Gastrocnemius medialis (tissue), 4 donors: Measurements from ENCODE around the gene DMPK. TPM values are rescaled to one million over a fixed set of nuclear protein-coding genes. Genes with fewer than 3 reads are reported as not detected.

Experiments
- ATAC-seq, 2 donors: fragments of 150-250 bp; one replicate each; pipeline ENCODE4 v1.9.1; 2016
- DNase-seq, 2 donors: peaks; one replicate each; pipeline ENCODE4 v3.0.0-alpha.2; 2019
- H3K27ac ChIP-seq, 4 donors: fragments of 200-600 bp; sonication (generic); 1 replicate in 1 of 4; 2 replicates in 3 of 4; pipeline ENCODE4 v1.5.1; 2016 to 2018; ENCODE audit warnings: mild to moderate bottlenecking in 2 of 4, moderate library complexity in 1 of 4
- H3K27me3 ChIP-seq, 3 donors: fragments of 200-600 bp; sonication (generic) in 2 of 3; 1 replicate in 1 of 3; 2 replicates in 2 of 3; pipeline versions ENCODE4 v1.5.1 to v1.6.0; 2016 to 2019; ENCODE audit warnings: mild to moderate bottlenecking in 1 of 3, moderate library complexity in 1 of 3
- H3K36me3 ChIP-seq, 2 donors: fragments of 200-600 bp; sonication (generic) in 1 of 2; one replicate each; pipeline ENCODE4 v1.5.1; 2017 to 2018
- H3K4me1 ChIP-seq, 2 donors: fragments of 200-600 bp; sonication (generic) in 1 of 2; one replicate each; pipeline ENCODE4 v1.5.1; 2016 to 2017; ENCODE audit warnings: mild to moderate bottlenecking in 2 of 2
- H3K4me3 ChIP-seq, 4 donors: fragments of 200-600 bp; sonication (generic) in 3 of 4; 1 replicate in 1 of 4; 2 replicates in 3 of 4; pipeline ENCODE4 v1.5.1; 2016 to 2019; ENCODE audit warnings: mild to moderate bottlenecking in 2 of 4
- H3K9me3 ChIP-seq, 3 donors: fragments of 200-600 bp; sonication (generic) in 2 of 3; 1 replicate in 1 of 3; 2 replicates in 2 of 3; pipeline ENCODE4 v1.5.1; 2016 to 2019
- CTCF ChIP-seq, 5 experiments: fragments of 450-650 bp in 3 of 5; fragments of 200-600 bp in 2 of 5; sonication (generic) in 2 of 5; IDR thresholded peaks in 4 of 5; conservative IDR thresholded peaks in 1 of 5; 1 replicate in 4 of 5; 2 replicates in 1 of 5; pipeline ENCODE4 v1.5.1; 2016 to 2019; ENCODE audit warnings: antibody characterized with exemption in 5 of 5, mild to moderate bottlenecking in 3 of 5, moderate library complexity in 3 of 5
- POLR2A ChIP-seq, 2 donors: fragments of 450-650 bp; IDR thresholded peaks; one replicate each; pipeline ENCODE4 v1.6.1; 2017; ENCODE audit warnings: antibody characterized with exemption in 2 of 2, mild to moderate bottlenecking in 2 of 2, moderate library complexity in 2 of 2
- in situ Hi-C, 4 donors: fragments of 200-750 bp; cut with MboI; loops; one replicate each; pipeline versions ENCODE4 v1.15.0 to v1.8.0; 2017; ENCODE audit warnings: low sequenced_read_pairs in 4 of 4
- intact Hi-C: fragments of 100-400 bp; cut with DNase I; formaldehyde crosslinking; loops from one replicate; pipeline ENCODE4 v1.15.1; 2023; ENCODE audit warnings: low total_unique reads
- total RNA-seq, 4 donors: library from RNA; depleted of rRNA; stranded (reverse); fragments of >200 nt; gene quantifications; one replicate each; pipeline versions ENCODE4 v1.1.0 to v1.2.3, GENCODE V29; 2016

DMPK gene
- total RNA-seq, 4 donors from 2014 or later, result 93.0 to 196 (median 116) TPM

- no peak for DNase-seq
- in situ Hi-C loops, result no loop called here
- no peaks in the 10 kb centered on the region for H3K36me3 ChIP-seq
- H3K9me3 ChIP-seq, result no peaks in the 10 kb centered on the region
- no peak overlapping the region for H3K27ac ChIP-seq
- intact Hi-C loops, result no loop called here
- TF ChIP-seq POLR2A (IDR thresholded peaks at IDR 0.05) (no peak), CTCF (IDR thresholded peaks at IDR 0.05 in 4 of 5, conservative IDR thresholded peaks at IDR 0.05 in 1 of 5) (no peak)
- H3K4me3 ChIP-seq, result no peak overlapping the region
- H3K27me3 ChIP-seq, result no peaks in the 10 kb centered on the region
- peaks cover 20 to 33% of the 10 kb centered on the region in 2 donors for H3K4me1 ChIP-seq
- ATAC-seq, result no peak
Measured at GRCh38 chr19:45761714-45762113, 20.6 kb downstream of the DMPK start.

GRCh38 chr19:45758921-45759320 is 23.4 kb downstream of the DMPK start:
- in situ Hi-C loops, result no loop called here
- no peaks in the 10 kb centered on the region for H3K27me3 ChIP-seq
- no peak for TF ChIP-seq POLR2A (IDR thresholded peaks at IDR 0.05)
- TF ChIP-seq CTCF (IDR thresholded peaks at IDR 0.05 in 4 of 5, conservative IDR thresholded peaks at IDR 0.05 in 1 of 5), result no peak

DNA sequence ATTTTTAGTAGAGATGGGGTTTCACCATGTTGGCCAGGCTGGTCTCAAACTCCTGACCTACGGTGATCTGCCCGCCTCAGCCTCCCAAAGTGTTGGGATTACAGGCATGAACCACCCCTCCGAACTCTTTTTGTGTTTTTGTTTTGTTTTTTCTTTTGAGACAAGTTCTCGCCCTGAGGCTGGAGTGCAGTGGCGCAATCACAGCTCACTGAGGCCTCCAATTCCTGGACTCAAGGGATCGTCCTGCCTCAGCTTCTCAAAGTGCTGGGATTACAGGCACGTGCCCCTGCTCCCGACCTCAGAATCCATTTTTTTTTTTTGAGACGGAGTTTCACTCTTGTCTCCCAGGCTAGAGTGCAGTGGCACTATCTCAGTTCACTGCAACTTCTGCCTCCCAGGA is 24.6 kb downstream of the DMPK start:
- H3K36me3 ChIP-seq, result no peaks in the 10 kb centered on the region
- TF ChIP-seq POLR2A (IDR thresholded peaks at IDR 0.05), result no peak
- TF ChIP-seq CTCF (IDR thresholded peaks at IDR 0.05 in 4 of 5, conservative IDR thresholded peaks at IDR 0.05 in 1 of 5), result no peak
- no peaks in the 10 kb centered on the region for H3K4me1 ChIP-seq
- ATAC-seq (no peak), DNase-seq (no peak)
- in situ Hi-C loops (no loop called here), intact Hi-C loops (no loop called here)
- H3K27ac ChIP-seq, result no peak overlapping the region
- H3K9me3 ChIP-seq, result no peaks in the 10 kb centered on the region
- no peak overlapping the region for H3K4me3 ChIP-seq
- no peaks in the 10 kb centered on the region for H3K27me3 ChIP-seq

More at GRCh38 chr19:45758921-45759320, 23.4 kb downstream of the DMPK start:
- Histone ChIP-seq H3K36me3 (no peaks in the 10 kb centered on the region), H3K27ac (no peak overlapping the region), H3K4me3 (no peak overlapping the region), H3K4me1 (peaks cover under 1 to 5% of the 10 kb centered on the region in 2 donors), H3K9me3 (no peaks in the 10 kb centered on the region)
- intact Hi-C loops, result no loop called here
- DNase-seq (no peak), ATAC-seq (no peak)

DNA sequence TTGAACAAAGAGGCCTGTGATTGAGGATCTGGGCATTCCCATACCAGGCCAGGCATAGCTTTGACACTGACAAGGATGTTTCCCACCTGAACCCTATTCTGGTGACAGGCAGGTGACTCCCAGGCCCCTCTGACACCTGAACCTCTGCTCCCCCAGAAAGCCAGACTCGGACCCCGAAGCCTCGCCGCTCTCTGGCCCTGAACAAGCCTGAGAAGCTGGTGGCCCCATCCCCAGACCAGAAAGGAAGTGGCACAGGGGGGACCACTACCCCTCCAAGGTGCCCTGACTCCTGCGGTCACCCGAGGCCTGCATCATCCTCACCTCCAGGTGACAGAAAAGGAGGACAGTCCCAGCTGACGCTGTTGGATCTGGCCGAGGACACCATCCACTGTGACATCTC is 28.0 kb downstream of the DMPK start:
- no peaks in the 10 kb centered on the region for H3K27me3 ChIP-seq

More for the DNA sequence above, 28.0 kb downstream of the DMPK start:
- ATAC-seq (no peak), DNase-seq (no peak)
- intact Hi-C loops, result no loop called here
- no peaks in the 10 kb centered on the region for H3K36me3 ChIP-seq
- H3K9me3 ChIP-seq, result no peaks in the 10 kb centered on the region
- H3K4me1 ChIP-seq, result no peaks in the 10 kb centered on the region
- no peak for TF ChIP-seq CTCF (IDR thresholded peaks at IDR 0.05 in 4 of 5, conservative IDR thresholded peaks at IDR 0.05 in 1 of 5)
- no peak for TF ChIP-seq POLR2A (IDR thresholded peaks at IDR 0.05)
- H3K27ac ChIP-seq, result no peak overlapping the region
- in situ Hi-C loops, result no loop called here
- H3K4me3 ChIP-seq, result no peak overlapping the region
